Keratinocyte (primary cell): ENCODE data around the gene AP4S1. TPM values are rescaled to one million over a fixed set of nuclear protein-coding genes. Genes with fewer than 3 reads are reported as not detected.

Experiments used
- DNase-seq: peaks from one replicate; pipeline ENCODE4 v3.0.0-alpha.2; 2011; ENCODE audit warnings: low read depth, missing footprints, low spot score
- FAIRE-seq: peaks from 2 replicates; lab custom pipeline; 2011; peaks lifted over from hg19 to GRCh38; lab: Jason Lieb, UNC
- H2AFZ ChIP-seq: 2 replicates; pipeline ENCODE4 v1.6.0; 2012; ENCODE audit warnings: low read length, control low read depth, inconsistent platforms; ENCODE audit not compliant: control insufficient read depth
- H3K27ac ChIP-seq: 2 replicates; pipeline ENCODE4 v1.5.1; 2011; ENCODE audit warnings: low read length; ENCODE audit not compliant: control insufficient read depth, insufficient read depth
- H3K27me3 ChIP-seq: 3 replicates; pipeline ENCODE4 v1.6.0; 2011; ENCODE audit warnings: low read length; ENCODE audit not compliant: control insufficient read depth, insufficient read depth; ENCODE audit errors: extremely low read depth
- H3K36me3 ChIP-seq, 2 experiments: 2 replicates in 1 of 2; 3 replicates in 1 of 2; pipeline ENCODE4 v1.5.1; 2011; ENCODE audit warnings: low read length in 2 of 2, mild to moderate bottlenecking in 1 of 2; ENCODE audit not compliant: control insufficient read depth in 2 of 2, insufficient read depth in 2 of 2; ENCODE audit errors: extremely low read depth in 1 of 2
- H3K4me1 ChIP-seq: 3 replicates; pipeline ENCODE4 v1.5.1; 2011; ENCODE audit warnings: low read length; ENCODE audit not compliant: control insufficient read depth, insufficient read depth; ENCODE audit errors: extremely low read depth
- H3K4me2 ChIP-seq: 3 replicates; pipeline ENCODE4 v1.6.0; 2011; ENCODE audit warnings: low read depth, low read length; ENCODE audit not compliant: control insufficient read depth, insufficient read depth; ENCODE audit errors: extremely low read depth
- H3K4me3 ChIP-seq, 3 experiments: fragments of 200-600 bp in 1 of 3; sonication (generic) in 1 of 3; 2 replicates in 2 of 3; 3 replicates in 1 of 3; pipeline ENCODE4 v1.5.1; 2011 to 2016; ENCODE audit warnings: low read length in 3 of 3, mild to moderate bottlenecking in 3 of 3, control low read depth in 2 of 3, inconsistent platforms in 1 of 3, low read depth in 1 of 3, mixed read lengths in 1 of 3, mixed run types in 1 of 3, moderate library complexity in 1 of 3; ENCODE audit not compliant: control insufficient read depth in 2 of 3, insufficient read depth in 2 of 3; ENCODE audit errors: extremely low read depth in 1 of 3
- H3K79me2 ChIP-seq: 2 replicates; pipeline ENCODE4 v1.6.0; 2012; ENCODE audit warnings: low read length; ENCODE audit not compliant: control insufficient read depth, insufficient read depth
- H3K9ac ChIP-seq: 3 replicates; pipeline ENCODE4 v1.6.0; 2011; ENCODE audit warnings: low read length; ENCODE audit not compliant: control insufficient read depth, insufficient read depth; ENCODE audit errors: extremely low read depth
- H3K9me1 ChIP-seq: 3 replicates; pipeline ENCODE4 v1.6.0; 2011; ENCODE audit warnings: low read length; ENCODE audit not compliant: control insufficient read depth, insufficient read depth; ENCODE audit errors: extremely low read depth
- H3K9me3 ChIP-seq: 2 replicates; pipeline ENCODE4 v1.5.1; 2012; ENCODE audit warnings: low read depth, low read length; ENCODE audit not compliant: control insufficient read depth
- H4K20me1 ChIP-seq: 3 replicates; pipeline ENCODE4 v1.6.0; 2011; ENCODE audit warnings: low read length; ENCODE audit not compliant: control insufficient read depth, insufficient read depth; ENCODE audit errors: extremely low read depth
- EZH2 ChIP-seq: IDR thresholded peaks from one replicate; pipeline ENCODE4 v1.6.1; 2012; ENCODE audit warnings: inconsistent platforms, mild to moderate bottlenecking, low read length, moderate library complexity
- dilution Hi-C: fragments of 300-500 bp; cut with MboI; formaldehyde crosslinking; loops from one replicate; pipeline ENCODE4 v1.7.0; 2020; ENCODE audit warnings: low sequenced_read_pairs; ENCODE audit not compliant: extremely low pct_ligation_motif_present
- polyA plus RNA-seq, 5 experiments: library from polyadenylated mRNA; depleted of rRNA in 3 of 5; stranded (reverse) in 3 of 5; stranded (forward) in 1 of 5; unstranded in 1 of 5; fragments of >200 nt; gene quantifications; 1 replicate in 1 of 5; 2 replicates in 3 of 5; 3 replicates in 1 of 5; pipeline versions ENCODE4 v1.2.1 to v1.2.3, GENCODE V29; 2011 to 2012; ENCODE audit warnings: missing spikeins in 2 of 5, low read depth in 1 of 5, low replicate concordance in 1 of 5
- TF ChIP-seq, protein P1 (sequence below), 3 experiments: IDR thresholded peaks in 1 of 3; conservative IDR thresholded peaks in 1 of 3; optimal IDR thresholded peaks in 1 of 3; 2 replicates in 2 of 3; 3 replicates in 1 of 3; pipeline versions ENCODE3 to v1.5.1; 2011; ENCODE audit warnings: low read length in 3 of 3, mild to moderate bottlenecking in 3 of 3, moderate library complexity in 2 of 3, control low read depth in 1 of 3, inconsistent platforms in 1 of 3; ENCODE audit not compliant: insufficient read depth in 2 of 3; ENCODE audit errors: extremely low read depth in 1 of 3

AP4S1 gene
- polyA plus RNA-seq, 1 donor (not counting 4 experiments of a cell fraction or from before 2014, with no cell fraction given): 6.2 TPM

DNA sequence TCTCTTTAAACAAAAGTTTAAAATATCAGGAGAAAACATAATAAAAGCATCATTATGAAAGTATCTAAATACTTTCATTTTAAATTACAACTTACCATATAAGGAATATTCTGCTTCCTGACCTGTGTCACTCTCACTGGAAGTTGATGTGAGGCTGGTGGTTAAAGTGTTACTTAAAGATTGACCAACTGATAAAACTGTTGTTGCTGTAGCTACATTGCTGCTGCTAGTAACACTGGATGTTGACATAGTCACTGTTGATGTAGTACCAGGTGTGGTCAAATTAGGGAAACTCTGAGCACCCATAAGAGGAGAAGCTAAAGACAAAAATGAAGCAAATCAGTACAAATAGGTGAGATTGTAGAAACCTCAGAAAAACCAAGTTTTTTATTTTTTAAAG is 102.2 kb downstream of the AP4S1 start:
- Histone ChIP-seq H3K9me3 (no peaks in the 10 kb centered on the region), H3K27me3 (no peaks in the 10 kb centered on the region), H3K9me1 (no peaks in the 10 kb centered on the region), H3K9ac (no peak overlapping the region), H2AFZ (no peak overlapping the region), H3K36me3 (peaks cover 15 to 29% of the 10 kb centered on the region in 2 experiments), H3K4me2 (no peak overlapping the region), H3K4me1 (no peaks in the 10 kb centered on the region), H3K27ac (no peak overlapping the region), H4K20me1 (no peaks in the 10 kb centered on the region), H3K4me3 (no peak overlapping the region), H3K79me2 (no peaks in the 10 kb centered on the region)
- FAIRE-seq (no peak), DNase-seq (no peak)
- TF ChIP-seq EZH2: no peak
- dilution Hi-C loops: no loop called here

DNA sequence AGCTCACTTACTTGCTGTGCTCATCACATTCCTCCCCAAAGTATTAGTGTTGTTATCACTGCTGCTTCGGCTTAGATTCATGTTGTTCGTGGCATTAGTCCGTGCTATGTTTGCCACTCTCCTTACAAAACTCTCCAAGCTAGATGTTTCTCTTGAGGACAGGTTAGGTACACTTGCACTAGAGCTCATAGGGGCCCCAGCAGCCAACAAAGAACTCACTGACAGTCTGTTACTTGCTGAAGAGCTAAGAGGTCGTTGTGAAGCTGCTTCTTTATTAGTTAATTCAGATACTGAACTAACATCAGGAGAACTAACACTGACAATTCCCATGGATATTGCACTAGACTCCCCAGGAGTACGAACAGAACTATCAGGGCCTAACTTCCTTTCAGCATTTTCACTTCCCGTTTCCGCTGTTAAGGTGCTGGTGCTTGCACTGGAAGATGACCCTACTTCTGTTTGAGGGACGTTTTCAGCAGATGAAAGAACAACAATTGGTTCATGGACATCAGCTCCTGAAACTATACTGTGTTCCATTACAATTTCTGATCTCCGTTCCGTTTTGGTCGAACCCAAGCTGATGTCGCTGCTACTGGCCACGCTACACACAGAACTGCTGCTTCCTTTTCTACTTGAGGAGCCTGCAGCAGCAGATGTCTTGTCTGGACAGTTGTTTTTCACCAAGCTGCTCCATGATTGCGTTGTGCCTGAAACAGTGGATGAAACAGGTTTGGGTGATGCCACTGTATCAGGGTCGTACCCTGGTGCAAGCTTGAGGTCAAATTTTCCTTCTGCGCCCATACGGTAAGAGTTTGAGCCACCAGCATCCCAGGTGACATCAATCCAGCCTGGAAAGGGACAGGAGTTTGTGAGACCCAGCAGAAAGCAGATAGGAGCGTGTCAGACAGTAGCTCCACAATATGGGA is 103.4 kb downstream of the AP4S1 start:
- peaks cover 14 to 25% of the 10 kb centered on the region in 2 experiments for H3K36me3 ChIP-seq
- DNase-seq (no peak), FAIRE-seq (no peak)
- no peaks in the 10 kb centered on the region for H3K79me2 ChIP-seq
- H2AFZ ChIP-seq: no peak overlapping the region
- H3K9me1 ChIP-seq: no peaks in the 10 kb centered on the region
- TF ChIP-seq, protein P1, sequence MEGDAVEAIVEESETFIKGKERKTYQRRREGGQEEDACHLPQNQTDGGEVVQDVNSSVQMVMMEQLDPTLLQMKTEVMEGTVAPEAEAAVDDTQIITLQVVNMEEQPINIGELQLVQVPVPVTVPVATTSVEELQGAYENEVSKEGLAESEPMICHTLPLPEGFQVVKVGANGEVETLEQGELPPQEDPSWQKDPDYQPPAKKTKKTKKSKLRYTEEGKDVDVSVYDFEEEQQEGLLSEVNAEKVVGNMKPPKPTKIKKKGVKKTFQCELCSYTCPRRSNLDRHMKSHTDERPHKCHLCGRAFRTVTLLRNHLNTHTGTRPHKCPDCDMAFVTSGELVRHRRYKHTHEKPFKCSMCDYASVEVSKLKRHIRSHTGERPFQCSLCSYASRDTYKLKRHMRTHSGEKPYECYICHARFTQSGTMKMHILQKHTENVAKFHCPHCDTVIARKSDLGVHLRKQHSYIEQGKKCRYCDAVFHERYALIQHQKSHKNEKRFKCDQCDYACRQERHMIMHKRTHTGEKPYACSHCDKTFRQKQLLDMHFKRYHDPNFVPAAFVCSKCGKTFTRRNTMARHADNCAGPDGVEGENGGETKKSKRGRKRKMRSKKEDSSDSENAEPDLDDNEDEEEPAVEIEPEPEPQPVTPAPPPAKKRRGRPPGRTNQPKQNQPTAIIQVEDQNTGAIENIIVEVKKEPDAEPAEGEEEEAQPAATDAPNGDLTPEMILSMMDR (optimal IDR thresholded peaks at IDR 0.05 in 1 of 3, IDR thresholded peaks at IDR 0.05 in 1 of 3, conservative IDR thresholded peaks at IDR 0.05 in 1 of 3; ENCODE audit: extremely low read depth in 1 of 3, insufficient read depth in 2 of 3, low read length in 3 of 3): no peak
- no peak for TF ChIP-seq EZH2
- H3K27ac ChIP-seq: no peak overlapping the region
- H3K4me2 ChIP-seq: no peak overlapping the region
- H3K4me3 ChIP-seq: no peak overlapping the region
- dilution Hi-C loops: no loop called here
- H3K4me1 ChIP-seq: no peaks in the 10 kb centered on the region
- H4K20me1 ChIP-seq: no peaks in the 10 kb centered on the region
- no peaks in the 10 kb centered on the region for H3K27me3 ChIP-seq
- H3K9me3 ChIP-seq: no peaks in the 10 kb centered on the region
- no peak overlapping the region for H3K9ac ChIP-seq
